K562 (cell line): ENCODE data around the gene NUDT14. TPM values are rescaled to one million over a fixed set of nuclear protein-coding genes. Genes with fewer than 3 reads are reported as not detected.

ENCODE experiments used
- ATAC-seq: fragments of 200-7000 bp; cut with Tn5 transposase; 3 replicates; pipeline ENCODE4 v1.9.1; 2020; ENCODE audit warnings: moderate library complexity
- BruUV-seq: library from RNA; stranded (reverse); fragments of 400-500 nt; replicated peaks from 2 replicates; lab custom pipeline; 2021; lab: Mats Ljungman, UMichigan
- CTCF ChIA-PET: fragments of 300-600 bp; formaldehyde crosslinking; extraction: SDS; loops from one replicate; lab custom pipeline; 2021; ENCODE audit warnings: low intra/inter-chr PET ratio; lab: Yijun Ruan, JAX
- POLR2A ChIA-PET: fragments of 300-600, 350-650 bp; sonication (Branson Sonifier 250); formaldehyde crosslinking; extraction: SDS; loops from one replicate; lab custom pipeline; 2021; ENCODE audit warnings: antibody characterized with exemption, inconsistent platforms; lab: Yijun Ruan, JAX
- DNase-seq, 4 experiments: peaks; one replicate each; pipeline versions ENCODE4 v3.0.0 to v3.0.0-alpha.2; 2011 to 2018; ENCODE audit warnings: low spot score in 3 of 4, mixed read lengths in 3 of 4; ENCODE audit errors: extremely low read depth in 1 of 4
- FAIRE-seq: peaks from 2 replicates; lab custom pipeline; 2011; peaks lifted over from hg19 to GRCh38; lab: Jason Lieb, UNC
- H2AFZ ChIP-seq: 2 replicates; pipeline ENCODE4 v1.6.0; 2011; ENCODE audit warnings: low read depth, low read length, control low read depth, inconsistent platforms
- H3K27ac ChIP-seq: fragments of 200-600 bp; 3 replicates; pipeline ENCODE4 v1.8.0; 2011; ENCODE audit warnings: low read depth, mild to moderate bottlenecking, control low read depth, inconsistent platforms, low read length, moderate library complexity, mixed read lengths; ENCODE audit errors: extremely low read depth
- H3K27me3 ChIP-seq, 2 experiments: fragments of 300-600 bp in 1 of 2; 2 replicates in 1 of 2; 3 replicates in 1 of 2; pipeline versions ENCODE4 v1.6.0 to v1.8.0; 2011; ENCODE audit warnings: inconsistent platforms in 2 of 2, low read length in 2 of 2, mild to moderate bottlenecking in 1 of 2, mixed read lengths in 1 of 2, moderate library complexity in 1 of 2; ENCODE audit not compliant: control insufficient read depth in 2 of 2, insufficient read depth in 2 of 2
- H3K36me3 ChIP-seq: fragments of 300-600 bp; 3 replicates; pipeline ENCODE4 v1.8.0; 2011; ENCODE audit warnings: mild to moderate bottlenecking, low read length, inconsistent platforms; ENCODE audit not compliant: control insufficient read depth, insufficient read depth
- H3K4me1 ChIP-seq, 2 experiments: fragments of 200-600 bp in 1 of 2; replicated peaks in 1 of 2; 2 replicates in 1 of 2; 3 replicates in 1 of 2; pipeline versions ENCODE4 v1.5.1 to v1.8.0; 2011; ENCODE audit warnings: inconsistent platforms in 2 of 2, low read length in 2 of 2, mild to moderate bottlenecking in 1 of 2, mixed read lengths in 1 of 2, moderate library complexity in 1 of 2; ENCODE audit not compliant: control insufficient read depth in 2 of 2, insufficient read depth in 2 of 2
- H3K4me2 ChIP-seq: 2 replicates; pipeline ENCODE4 v1.6.1; 2011; ENCODE audit warnings: low read length, control low read depth, inconsistent platforms, mixed read lengths; ENCODE audit not compliant: insufficient read depth
- H3K4me3 ChIP-seq: fragments of 200-600 bp; sonication (generic), shearing (Covaris generic); 2 replicates; pipeline ENCODE4 v1.5.1; 2016; ENCODE audit warnings: control low read depth, inconsistent platforms
- H3K79me2 ChIP-seq: fragments of 200-600 bp; 3 replicates; pipeline ENCODE4 v1.8.0; 2011; ENCODE audit warnings: low read length, inconsistent platforms; ENCODE audit not compliant: control insufficient read depth, insufficient read depth
- H3K9ac ChIP-seq, 2 experiments: 2 replicates each; pipeline versions ENCODE4 v1.6.0 to v1.6.1; 2011; ENCODE audit warnings: low read depth in 2 of 2, low read length in 2 of 2, control low read depth in 1 of 2, inconsistent platforms in 1 of 2, mild to moderate bottlenecking in 1 of 2, mixed read lengths in 1 of 2; ENCODE audit not compliant: insufficient read depth in 1 of 2
- H3K9me1 ChIP-seq: one replicate; pipeline ENCODE4 v1.6.0; 2011; ENCODE audit warnings: inconsistent platforms, mild to moderate bottlenecking, low read length, moderate library complexity; ENCODE audit not compliant: control insufficient read depth, insufficient read depth
- H3K9me3 ChIP-seq: replicated peaks from 2 replicates; pipeline ENCODE4 v1.5.1; 2011; ENCODE audit warnings: low read depth, low read length, inconsistent platforms; ENCODE audit not compliant: control insufficient read depth, insufficient read depth
- H4K20me1 ChIP-seq: replicated peaks from 2 replicates; pipeline ENCODE4 v1.6.1; 2011; ENCODE audit warnings: low read length, inconsistent platforms, mixed read lengths; ENCODE audit not compliant: control insufficient read depth, insufficient read depth
- POLR2G ChIP-seq: fragments of 200-400 bp; formaldehyde crosslinking; IDR thresholded peaks from 2 replicates; pipeline ENCODE4 v1.6.1; 2017; ENCODE audit warnings: low read depth, mild to moderate bottlenecking, antibody characterized with exemption, low read length, moderate library complexity
- WGBS: fragments of 100-300 bp; shearing (Covaris generic); methylation state at CpG from one replicate; pipeline ENCODE4 v1.1.6; 2016; ENCODE audit warnings: low coverage, mixed read lengths; ENCODE audit not compliant: insufficient coverage; ENCODE audit errors: missing lambda C conversion rate; 5-methylcytosine and 5-hydroxymethylcytosine counted together
- in situ Hi-C: fragments of 300-500 bp; cut with MboI; formaldehyde crosslinking; loops from 4 replicates; pipeline ENCODE4 v1.15.0; 2018; ENCODE audit warnings: inconsistent platforms, mixed read lengths
- intact Hi-C: fragments of 100-400 bp; cut with micrococcal nuclease; formaldehyde crosslinking; loops from 2 replicates; pipeline ENCODE4 v1.14.2; 2022
- polyA plus RNA-seq, 8 experiments: library from polyadenylated mRNA; depleted of rRNA in 4 of 8; stranded (reverse) in 5 of 8; unstranded in 3 of 8; fragments of >200 nt; fragmentation: Nextera tagmentation in 2 of 8; fragmentation: Illumina TruSeq in 1 of 8; extraction: Ambion mirVana in 2 of 8; extraction: Trizol in 1 of 8; gene quantifications; 2 replicates each; pipeline versions ENCODE4 v1.2.1 to v1.2.3, GENCODE V29; 2011 to 2014; ENCODE audit warnings: inconsistent platforms in 1 of 8, missing spikeins in 1 of 8
- total RNA-seq, 7 experiments: library from RNA; depleted of rRNA in 6 of 7; stranded (reverse); fragments of >200 nt in 6 of 7; fragmentation: Illumina TruSeq in 2 of 7; extraction: Trizol in 2 of 7; gene quantifications; 2 replicates each; pipeline versions ENCODE4 v1.2.1 to v1.2.3, GENCODE V29; 2011 to 2021; ENCODE audit warnings: low replicate concordance in 1 of 7
- TF ChIP-seq, protein P1 (sequence below): sonication (generic); formaldehyde crosslinking; IDR thresholded peaks from 2 replicates; pipeline ENCODE4 v1.4.0; 2020; ENCODE audit warnings: mild to moderate bottlenecking, missing genetic modification reagents

The NUDT14 gene
- total and polyA plus RNA-seq, 9 of the 15 experiments (the other 6 are each of a cell fraction or from before 2014, with no cell fraction given): 0.14 to 16.3 (median 8.2) TPM

- no peak overlapping the region for H3K4me3 ChIP-seq
- CTCF ChIA-PET: no interaction called here
These were observed 35.5 kb downstream of the NUDT14 start for GRCh38 chr14:105145381-105146180.

More at GRCh38 chr14:105145381-105146180, 35.5 kb downstream of the NUDT14 start:
- intact Hi-C loops: no loop called here
- in situ Hi-C loops: no loop called here
- peaks cover 0 to 4% of the 10 kb centered on the region in 2 experiments; a peak in 1 of 5 replicates for H3K4me1 ChIP-seq
- FAIRE-seq (no peak), DNase-seq (no peak), ATAC-seq (no peak)
- POLR2A ChIA-PET: no interaction called here
- no peak overlapping the region for H3K9ac ChIP-seq
- BruUV-seq: no TSS peak
- no peak overlapping the region for H2AFZ ChIP-seq
- WGBS: 100% methylated on average over 10 of the region's 28 CpGs
- no peak overlapping the region for H3K27ac ChIP-seq
- H3K9me1 ChIP-seq: no peaks in the 10 kb centered on the region
- TF ChIP-seq, protein P1, sequence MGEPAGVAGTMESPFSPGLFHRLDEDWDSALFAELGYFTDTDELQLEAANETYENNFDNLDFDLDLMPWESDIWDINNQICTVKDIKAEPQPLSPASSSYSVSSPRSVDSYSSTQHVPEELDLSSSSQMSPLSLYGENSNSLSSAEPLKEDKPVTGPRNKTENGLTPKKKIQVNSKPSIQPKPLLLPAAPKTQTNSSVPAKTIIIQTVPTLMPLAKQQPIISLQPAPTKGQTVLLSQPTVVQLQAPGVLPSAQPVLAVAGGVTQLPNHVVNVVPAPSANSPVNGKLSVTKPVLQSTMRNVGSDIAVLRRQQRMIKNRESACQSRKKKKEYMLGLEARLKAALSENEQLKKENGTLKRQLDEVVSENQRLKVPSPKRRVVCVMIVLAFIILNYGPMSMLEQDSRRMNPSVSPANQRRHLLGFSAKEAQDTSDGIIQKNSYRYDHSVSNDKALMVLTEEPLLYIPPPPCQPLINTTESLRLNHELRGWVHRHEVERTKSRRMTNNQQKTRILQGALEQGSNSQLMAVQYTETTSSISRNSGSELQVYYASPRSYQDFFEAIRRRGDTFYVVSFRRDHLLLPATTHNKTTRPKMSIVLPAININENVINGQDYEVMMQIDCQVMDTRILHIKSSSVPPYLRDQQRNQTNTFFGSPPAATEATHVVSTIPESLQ (CRISPR knock-in tag): no peak
- 0 out of 2 replicates have a peak, but pooled peaks have one; percentile 13 for TF ChIP-seq POLR2G
- H3K27me3 ChIP-seq: no peaks in the 10 kb centered on the region
- no peaks in the 10 kb centered on the region for H3K9me3 ChIP-seq
- no peaks in the 10 kb centered on the region for H4K20me1 ChIP-seq
- H3K36me3 ChIP-seq: peaks cover 53% of the 10 kb centered on the region; the same call in 1 of the 3 replicates
- no peaks in the 10 kb centered on the region for H3K79me2 ChIP-seq
- H3K4me2 ChIP-seq: no peak overlapping the region
